HepG2 (cell line): ENCODE results near the gene MIA3. TPM values are rescaled to one million over a fixed set of nuclear protein-coding genes. Genes with fewer than 3 reads are reported as not detected.

Experiments used
- CCAR2 ChIP-seq: fragments of 200-400 bp; formaldehyde crosslinking; optimal IDR thresholded peaks from 2 replicates; pipeline ENCODE3; 2018; ENCODE audit warnings: low read depth, mild to moderate bottlenecking, low read length, moderate library complexity
- FOSL2 ChIP-seq: sonication (generic); formaldehyde crosslinking; IDR thresholded peaks from 2 replicates; pipeline ENCODE4 v1.4.0; 2020; ENCODE audit warnings: missing genetic modification reagents
- HNF1A ChIP-seq, 2 experiments: sonication (generic) in 1 of 2; formaldehyde crosslinking in 1 of 2; IDR thresholded peaks; 2 replicates each; pipeline versions ENCODE4 v1.4.0 to v1.6.1; 2016 to 2020; ENCODE audit warnings: borderline replicate concordance in 1 of 2, low read depth in 1 of 2, mild to moderate bottlenecking in 1 of 2, missing genetic modification reagents in 1 of 2
- HOXA7 ChIP-seq: sonication (generic); formaldehyde crosslinking; IDR thresholded peaks from 2 replicates; pipeline ENCODE4 v1.8.1; 2022; ENCODE audit warnings: mild to moderate bottlenecking, missing genetic modification reagents, moderate library complexity
- KMT2B ChIP-seq: IDR thresholded peaks from 2 replicates; pipeline ENCODE4 v1.6.1; 2016; ENCODE audit warnings: missing genetic modification reagents, missing compliant biosample characterization
- MAFG ChIP-seq: sonication (generic); formaldehyde crosslinking; IDR thresholded peaks from 2 replicates; pipeline ENCODE4 v1.5.1; 2020; ENCODE audit warnings: mild to moderate bottlenecking, missing genetic modification reagents
- RFX5 ChIP-seq: IDR thresholded peaks from 2 replicates; pipeline ENCODE4 v1.6.1; 2011; ENCODE audit warnings: low read depth, low read length, improper control_type of control experiment
- TBL1XR1 ChIP-seq: fragments of 150-350 bp; IDR thresholded peaks from 2 replicates; pipeline ENCODE4 v1.6.1; 2014; ENCODE audit warnings: borderline replicate concordance, low read length; ENCODE audit not compliant: partially characterized antibody
- TBX2 ChIP-seq: sonication (generic); formaldehyde crosslinking; IDR thresholded peaks from 2 replicates; pipeline ENCODE4 v1.5.0; 2020; ENCODE audit warnings: missing genetic modification reagents, mild to moderate bottlenecking, borderline replicate concordance
- TEF ChIP-seq: sonication (generic); formaldehyde crosslinking; IDR thresholded peaks from 2 replicates; pipeline ENCODE4 v1.5.0; 2020; ENCODE audit warnings: missing genetic modification reagents
- ZBTB25 ChIP-seq: IDR thresholded peaks from 2 replicates; pipeline ENCODE4 v1.6.1; 2018; ENCODE audit warnings: missing genetic modification reagents
- ZC3H4 ChIP-seq: sonication (generic); formaldehyde crosslinking; IDR thresholded peaks from 2 replicates; pipeline ENCODE4 v1.4.0; 2020; ENCODE audit warnings: missing genetic modification reagents, borderline replicate concordance
- ZNF280D ChIP-seq: sonication (generic); formaldehyde crosslinking; IDR thresholded peaks from 2 replicates; pipeline ENCODE4 v1.5.1; 2020; ENCODE audit warnings: mild to moderate bottlenecking, missing genetic modification reagents
- ZNF34 ChIP-seq: sonication (generic); formaldehyde crosslinking; IDR thresholded peaks from 2 replicates; pipeline ENCODE4 v1.4.0; 2020; ENCODE audit warnings: mild to moderate bottlenecking, missing genetic modification reagents, borderline replicate concordance
- ZNF350 ChIP-seq: sonication (generic); formaldehyde crosslinking; IDR thresholded peaks from 2 replicates; pipeline ENCODE4 v1.4.0; 2020; ENCODE audit warnings: mild to moderate bottlenecking, low read depth, missing genetic modification reagents, borderline replicate concordance
- ZNF570 ChIP-seq: sonication (generic); formaldehyde crosslinking; IDR thresholded peaks from 2 replicates; pipeline ENCODE4 v1.4.0; 2020; ENCODE audit warnings: mild to moderate bottlenecking, missing genetic modification reagents, borderline replicate concordance
- ZSCAN29 ChIP-seq: sonication (generic); formaldehyde crosslinking; conservative IDR thresholded peaks from 2 replicates; pipeline ENCODE4 v1.4.0; 2020; ENCODE audit warnings: mild to moderate bottlenecking, missing genetic modification reagents
- polyA plus RNA-seq, 8 experiments: library from polyadenylated mRNA; depleted of rRNA in 3 of 8; stranded (reverse) in 7 of 8; unstranded in 1 of 8; fragments of >200 nt; fragmentation: Illumina TruSeq in 4 of 8; extraction: Trizol in 4 of 8; gene quantifications; 2 replicates each; pipeline versions ENCODE4 v1.2.1 to v1.2.3, GENCODE V29; 2011 to 2016; ENCODE audit warnings: low read depth in 4 of 8, missing spikeins in 1 of 8, mixed read lengths in 1 of 8; ENCODE audit not compliant: insufficient read depth in 1 of 8
- total RNA-seq, 5 experiments: library from RNA; depleted of rRNA; stranded (reverse); fragments of >200 nt; fragmentation: Illumina TruSeq; extraction: Trizol; gene quantifications; 2 replicates each; pipeline ENCODE4 v1.2.3, GENCODE V29; 2016; ENCODE audit warnings: low read depth in 1 of 5

MIA3 gene
- total and polyA plus RNA-seq, 2 of the 13 experiments (the other 11 are each of a cell fraction or from before 2014, with no cell fraction given): 45.6 to 48.7 TPM

GRCh38 chr1:222643938-222644635 is 26.2 kb downstream of the MIA3 start (continued):
- TF ChIP-seq TBL1XR1: no peak
- peak; percentile 73 for TF ChIP-seq ZNF280D (CRISPR knock-in tag)
- no peak for TF ChIP-seq ZNF570 (CRISPR knock-in tag)
- peak; percentile 83 for TF ChIP-seq TBX2 (CRISPR knock-in tag)
- TF ChIP-seq TEF: no peak
- no peak for TF ChIP-seq ZNF34 (CRISPR knock-in tag)
- no peak for TF ChIP-seq MAFG (CRISPR knock-in tag)
- TF ChIP-seq ZNF350 (CRISPR knock-in tag): peak; percentile 88
- no peak for TF ChIP-seq RFX5
- TF ChIP-seq ZBTB25 (CRISPR knock-in tag): 0 out of 2 replicates have a peak, but pooled peaks have one; percentile 24
- 0 out of 2 replicates have a peak, but pooled peaks have one; percentile 69 for TF ChIP-seq ZSCAN29 (CRISPR knock-in tag)
- TF ChIP-seq HOXA7 (CRISPR knock-in tag): no peak
- no peak for TF ChIP-seq HNF1A (IDR thresholded peaks at IDR 0.05; ENCODE audit: low read depth)
- TF ChIP-seq HNF1A (CRISPR knock-in tag; IDR thresholded peaks at IDR 0.05; ENCODE audit: borderline replicate concordance): peak; percentile 41; the same call in 1 of the 2 replicates
- no peak for TF ChIP-seq CCAR2
- no peak for TF ChIP-seq ZC3H4
- peak; percentile 40; the same call in 1 of the 2 replicates for TF ChIP-seq FOSL2 (CRISPR knock-in tag)
- TF ChIP-seq KMT2B: peak; percentile 98
